ENCODE data around the gene TARM1.
"Not testable (repeated sequence)": the region's sequence is repeated elsewhere in the genome, so short reads cannot be mapped to it uniquely, and the experiment has no call there.

The TARM1 gene

GRCh38 chr19:54099190-54099902 lies 18.2 kb upstream of the TARM1 start:
- Histone ChIP-seq H3K27me3 (replicated peaks; ENCODE audit: control insufficient read depth, insufficient read depth, low read length) (peaks cover 6% of the 10 kb centered on the region), H3K9me3 (ENCODE audit: control insufficient read depth, low read length) (no peaks in the 10 kb centered on the region), H3K4me3 (ENCODE audit: low read length) (no peak overlapping the region), H3K36me3 (ENCODE audit: control insufficient read depth, insufficient read depth, low read length, severe bottlenecking) (no peaks in the 10 kb centered on the region), H3K4me1 (ENCODE audit: control insufficient read depth, insufficient read depth, low read length) (peaks cover 12% of the 10 kb centered on the region), H3K9ac (ENCODE audit: low read length) (no peak overlapping the region)
- DNase-seq (ENCODE audit: low read depth): no peak

- Histone ChIP-seq H3K4me1 (ENCODE audit: control insufficient read depth, insufficient read depth, low read length) (peaks cover 5% of the 10 kb centered on the region), H3K9me3 (ENCODE audit: control insufficient read depth, low read length) (no peaks in the 10 kb centered on the region), H3K4me3 (ENCODE audit: low read length) (peak overlapping the region; percentile 77), H3K27me3 (replicated peaks; ENCODE audit: control insufficient read depth, insufficient read depth, low read length) (peaks cover 6% of the 10 kb centered on the region), H3K9ac (ENCODE audit: low read length) (peak overlapping the region; percentile 74), H3K36me3 (ENCODE audit: control insufficient read depth, insufficient read depth, low read length, severe bottlenecking) (no peaks in the 10 kb centered on the region)
- peak; percentile 58 for DNase-seq (ENCODE audit: low read depth)
Observed at GRCh38 chr19:54096617-54097106, 15.5 kb upstream of the TARM1 start.

GRCh38 chr19:54095859-54096616 lies 14.9 kb upstream of the TARM1 start:
- not testable (repeated sequence) for H3K36me3 ChIP-seq (ENCODE audit: control insufficient read depth, insufficient read depth, low read length, severe bottlenecking); H3K4me1 ChIP-seq (ENCODE audit: control insufficient read depth, insufficient read depth, low read length); H3K27me3 ChIP-seq (replicated peaks; ENCODE audit: control insufficient read depth, insufficient read depth, low read length); H3K9me3 ChIP-seq (ENCODE audit: control insufficient read depth, low read length)
- peak overlapping the region; percentile 74 for H3K9ac ChIP-seq (ENCODE audit: low read length)
- peak overlapping the region; percentile 77 for H3K4me3 ChIP-seq (ENCODE audit: low read length)
- peak; percentile 80 for DNase-seq (ENCODE audit: low read depth)

- Histone ChIP-seq H3K9me3 (ENCODE audit: control insufficient read depth, low read length) (no peaks in the 10 kb centered on the region), H3K9ac (ENCODE audit: low read length) (peak overlapping the region; percentile 74), H3K4me3 (ENCODE audit: low read length) (peak overlapping the region; percentile 77), H3K4me1 (ENCODE audit: control insufficient read depth, insufficient read depth, low read length) (peaks cover 5% of the 10 kb centered on the region), H3K36me3 (ENCODE audit: control insufficient read depth, insufficient read depth, low read length, severe bottlenecking) (no peaks in the 10 kb centered on the region), H3K27me3 (replicated peaks; ENCODE audit: control insufficient read depth, insufficient read depth, low read length) (peaks cover 6% of the 10 kb centered on the region)
- DNase-seq (ENCODE audit: low read depth): no peak
Observed at GRCh38 chr19:54095136-54095858, 14.1 kb upstream of the TARM1 start.

- Histone ChIP-seq H3K9ac (ENCODE audit: low read length) (no peak overlapping the region), H3K27me3 (replicated peaks; ENCODE audit: control insufficient read depth, insufficient read depth, low read length) (peaks cover 7% of the 10 kb centered on the region), H3K36me3 (ENCODE audit: control insufficient read depth, insufficient read depth, low read length, severe bottlenecking) (no peaks in the 10 kb centered on the region), H3K4me3 (ENCODE audit: low read length) (no peak overlapping the region), H3K9me3 (ENCODE audit: control insufficient read depth, low read length) (no peaks in the 10 kb centered on the region), H3K4me1 (ENCODE audit: control insufficient read depth, insufficient read depth, low read length) (peaks cover 5% of the 10 kb centered on the region)
- DNase-seq (ENCODE audit: low read depth): no peak
Observed at GRCh38 chr19:54094426-54095000, 13.3 kb upstream of the TARM1 start.

GRCh38 chr19:54084410-54084809 lies 3.2 kb upstream of the TARM1 start:
- H3K36me3 ChIP-seq (ENCODE audit: control insufficient read depth, insufficient read depth, low read length, severe bottlenecking): no peaks in the 10 kb centered on the region
- no peak overlapping the region for H3K9ac ChIP-seq (ENCODE audit: low read length)
- H3K4me3 ChIP-seq (ENCODE audit: low read length): no peak overlapping the region
- no peaks in the 10 kb centered on the region for H3K4me1 ChIP-seq (ENCODE audit: control insufficient read depth, insufficient read depth, low read length)
- peaks cover 18% of the 10 kb centered on the region for H3K9me3 ChIP-seq (ENCODE audit: control insufficient read depth, low read length)
- H3K27me3 ChIP-seq (replicated peaks; ENCODE audit: control insufficient read depth, insufficient read depth, low read length): peaks cover under 1% of the 10 kb centered on the region
- no peak for DNase-seq (ENCODE audit: low read depth)

- no peak overlapping the region for H3K4me3 ChIP-seq (ENCODE audit: low read length)
- no peak for DNase-seq (ENCODE audit: low read depth)
- no peaks in the 10 kb centered on the region for H3K36me3 ChIP-seq (ENCODE audit: control insufficient read depth, insufficient read depth, low read length, severe bottlenecking)
- no peak overlapping the region for H3K9ac ChIP-seq (ENCODE audit: low read length)
- peaks cover 6% of the 10 kb centered on the region for H3K9me3 ChIP-seq (ENCODE audit: control insufficient read depth, low read length)
- no peaks in the 10 kb centered on the region for H3K27me3 ChIP-seq (replicated peaks; ENCODE audit: control insufficient read depth, insufficient read depth, low read length)
- H3K4me1 ChIP-seq (ENCODE audit: control insufficient read depth, insufficient read depth, low read length): no peaks in the 10 kb centered on the region
Observed at GRCh38 chr19:54077334-54077733, 3.8 kb downstream of the TARM1 start.

- DNase-seq (ENCODE audit: low read depth): no peak
- no peak overlapping the region for H3K4me3 ChIP-seq (ENCODE audit: low read length)
- peaks cover 1% of the 10 kb centered on the region for H3K9me3 ChIP-seq (ENCODE audit: control insufficient read depth, low read length)
- no peaks in the 10 kb centered on the region for H3K4me1 ChIP-seq (ENCODE audit: control insufficient read depth, insufficient read depth, low read length)
- no peaks in the 10 kb centered on the region for H3K27me3 ChIP-seq (replicated peaks; ENCODE audit: control insufficient read depth, insufficient read depth, low read length)
- no peak overlapping the region for H3K9ac ChIP-seq (ENCODE audit: low read length)
- H3K36me3 ChIP-seq (ENCODE audit: control insufficient read depth, insufficient read depth, low read length, severe bottlenecking): no peaks in the 10 kb centered on the region
Observed at GRCh38 chr19:54074851-54075250, 6.3 kb downstream of the TARM1 start.

GRCh38 chr19:54073829-54074228 lies 7.3 kb downstream of the TARM1 start:
- Histone ChIP-seq H3K4me1 (ENCODE audit: control insufficient read depth, insufficient read depth, low read length) (no peaks in the 10 kb centered on the region), H3K9ac (ENCODE audit: low read length) (no peak overlapping the region), H3K36me3 (ENCODE audit: control insufficient read depth, insufficient read depth, low read length, severe bottlenecking) (no peaks in the 10 kb centered on the region), H3K27me3 (replicated peaks; ENCODE audit: control insufficient read depth, insufficient read depth, low read length) (no peaks in the 10 kb centered on the region), H3K4me3 (ENCODE audit: low read length) (no peak overlapping the region), H3K9me3 (ENCODE audit: control insufficient read depth, low read length) (peaks cover 10% of the 10 kb centered on the region)
- DNase-seq (ENCODE audit: low read depth): no peak

- Histone ChIP-seq H3K4me1 (ENCODE audit: control insufficient read depth, insufficient read depth, low read length) (no peaks in the 10 kb centered on the region), H3K9me3 (ENCODE audit: control insufficient read depth, low read length) (peaks cover 13% of the 10 kb centered on the region), H3K27me3 (replicated peaks; ENCODE audit: control insufficient read depth, insufficient read depth, low read length) (no peaks in the 10 kb centered on the region), H3K4me3 (ENCODE audit: low read length) (no peak overlapping the region), H3K9ac (ENCODE audit: low read length) (no peak overlapping the region), H3K36me3 (ENCODE audit: control insufficient read depth, insufficient read depth, low read length, severe bottlenecking) (no peaks in the 10 kb centered on the region)
- no peak for DNase-seq (ENCODE audit: low read depth)
Observed at GRCh38 chr19:54069470-54069869, 11.7 kb downstream of the TARM1 start.

Measured in adipocyte (in vitro differentiated cells).